ENCODE measurements around the gene EID2. TPM values are rescaled to one million over a fixed set of nuclear protein-coding genes. Genes with fewer than 3 reads are reported as not detected.
A peak's percentile ranks its signal among the peaks of the same experiment; 100 is the strongest.

EID2 gene, protein sequence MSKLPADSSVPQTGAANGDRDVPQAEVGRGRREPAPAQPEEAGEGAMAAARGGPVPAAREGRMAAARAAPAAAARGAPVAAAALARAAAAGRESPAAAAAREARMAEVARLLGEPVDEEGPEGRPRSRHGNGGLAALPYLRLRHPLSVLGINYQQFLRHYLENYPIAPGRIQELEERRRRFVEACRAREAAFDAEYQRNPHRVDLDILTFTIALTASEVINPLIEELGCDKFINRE
- 5.1 and 6.1 TPM in 2 replicates for total RNA-seq (2012; rRNA removed)

DNA sequence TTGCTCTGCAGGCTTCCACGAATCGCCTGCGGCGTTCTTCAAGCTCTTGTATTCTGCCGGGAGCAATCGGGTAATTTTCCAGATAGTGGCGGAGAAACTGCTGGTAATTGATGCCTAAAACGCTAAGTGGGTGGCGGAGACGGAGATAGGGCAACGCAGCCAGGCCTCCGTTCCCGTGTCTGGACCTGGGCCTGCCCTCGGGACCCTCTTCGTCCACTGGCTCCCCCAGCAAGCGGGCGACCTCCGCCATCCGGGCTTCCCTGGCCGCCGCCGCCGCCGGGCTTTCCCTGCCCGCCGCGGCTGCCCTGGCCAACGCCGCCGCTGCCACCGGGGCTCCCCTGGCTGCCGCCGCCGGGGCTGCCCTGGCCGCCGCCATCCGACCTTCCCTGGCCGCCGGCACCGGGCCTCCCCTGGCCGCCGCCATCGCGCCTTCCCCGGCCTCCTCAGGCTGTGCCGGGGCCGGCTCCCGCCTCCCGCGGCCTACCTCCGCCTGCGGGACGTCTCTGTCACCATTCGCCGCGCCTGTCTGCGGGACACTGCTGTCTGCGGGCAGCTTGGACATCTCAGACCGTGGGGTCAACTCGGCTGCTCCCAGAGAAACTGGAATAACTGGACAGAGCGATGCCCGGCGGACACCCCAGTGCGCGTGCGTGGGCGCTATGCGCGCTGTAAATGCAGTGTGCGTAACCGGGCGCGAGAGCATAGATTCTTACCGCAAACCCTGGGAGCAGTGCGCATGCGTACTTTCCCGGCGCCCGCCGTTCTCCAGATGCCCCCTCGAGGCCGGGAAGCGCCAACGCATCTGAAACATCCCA lies at the start of gene EID2:
EID2 (minus strand) TSS at position 644 of the 815 bp plus-strand sequence; CDS start at position 562, 82 bp downstream.
- Histone ChIP-seq H3K4me2 (ENCODE audit: low read length) (peak within 1 kb of the TSS; percentile 87), H3K36me3 (ENCODE audit: insufficient read depth, low read length) (no peaks in the 10 kb centered on the region), H3K4me1 (ENCODE audit: control insufficient read depth, insufficient read depth, low read length) (peaks cover 18% of the 10 kb centered on the region), H3K27me3 (ENCODE audit: control insufficient read depth, insufficient read depth, low read length) (peaks cover 12% of the 10 kb centered on the region), H3K4me3 (ENCODE audit: low read length) (peak within 1 kb of the TSS; percentile 95), H3K9me3 (replicated peaks; ENCODE audit: low read length) (no peaks in the 10 kb centered on the region), H3K9ac (ENCODE audit: low read depth, low read length) (peak within 1 kb of the TSS; percentile 96)

DNA sequence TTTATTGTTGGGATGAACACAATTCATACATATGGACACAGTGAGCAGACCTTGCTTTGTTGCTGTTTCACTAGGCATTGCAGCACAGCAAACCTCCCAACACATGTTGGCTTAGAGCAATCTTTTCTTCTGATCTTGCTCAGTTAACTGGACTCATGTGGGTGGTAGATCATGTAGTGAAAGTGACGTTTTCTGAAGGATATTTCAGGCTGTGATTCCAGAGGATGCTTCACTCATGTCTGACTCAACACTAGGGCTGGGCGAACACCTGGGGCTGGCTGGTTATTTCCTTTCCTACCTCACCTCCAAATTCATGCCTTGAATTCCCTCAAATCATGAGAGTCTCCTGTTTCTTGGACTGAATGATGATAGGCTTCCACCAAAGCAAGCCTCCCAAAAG lies 48.1 kb upstream of the EID2 start:
- no peaks in the 10 kb centered on the region for H3K36me3 ChIP-seq (ENCODE audit: insufficient read depth, low read length)
- H3K4me1 ChIP-seq (ENCODE audit: control insufficient read depth, insufficient read depth, low read length): no peaks in the 10 kb centered on the region
- H3K4me3 ChIP-seq (ENCODE audit: low read length): no peak overlapping the region
- no peak overlapping the region for H3K9ac ChIP-seq (ENCODE audit: low read depth, low read length)
- no peak overlapping the region for H3K4me2 ChIP-seq (ENCODE audit: low read length)
- H3K27me3 ChIP-seq (ENCODE audit: control insufficient read depth, insufficient read depth, low read length): no peaks in the 10 kb centered on the region
- no peaks in the 10 kb centered on the region for H3K9me3 ChIP-seq (replicated peaks; ENCODE audit: low read length)

GRCh38 chr19:39587496-39587895 lies 47.5 kb upstream of the EID2 start:
- no peaks in the 10 kb centered on the region for H3K9me3 ChIP-seq (replicated peaks; ENCODE audit: low read length)
- no peak overlapping the region for H3K4me2 ChIP-seq (ENCODE audit: low read length)
- H3K4me3 ChIP-seq (ENCODE audit: low read length): no peak overlapping the region
- no peaks in the 10 kb centered on the region for H3K4me1 ChIP-seq (ENCODE audit: control insufficient read depth, insufficient read depth, low read length)
- no peaks in the 10 kb centered on the region for H3K36me3 ChIP-seq (ENCODE audit: insufficient read depth, low read length)
- H3K9ac ChIP-seq (ENCODE audit: low read depth, low read length): no peak overlapping the region
- H3K27me3 ChIP-seq (ENCODE audit: control insufficient read depth, insufficient read depth, low read length): no peaks in the 10 kb centered on the region

- no peak overlapping the region for H3K4me2 ChIP-seq (ENCODE audit: low read length)
- H3K27me3 ChIP-seq (ENCODE audit: control insufficient read depth, insufficient read depth, low read length): no peaks in the 10 kb centered on the region
- H3K4me1 ChIP-seq (ENCODE audit: control insufficient read depth, insufficient read depth, low read length): no peaks in the 10 kb centered on the region
- H3K9me3 ChIP-seq (replicated peaks; ENCODE audit: low read length): no peaks in the 10 kb centered on the region
- H3K4me3 ChIP-seq (ENCODE audit: low read length): no peak overlapping the region
- no peaks in the 10 kb centered on the region for H3K36me3 ChIP-seq (ENCODE audit: insufficient read depth, low read length)
- H3K9ac ChIP-seq (ENCODE audit: low read depth, low read length): no peak overlapping the region
Measured at GRCh38 chr19:39582891-39583625, 43.1 kb upstream of the EID2 start.

DNA sequence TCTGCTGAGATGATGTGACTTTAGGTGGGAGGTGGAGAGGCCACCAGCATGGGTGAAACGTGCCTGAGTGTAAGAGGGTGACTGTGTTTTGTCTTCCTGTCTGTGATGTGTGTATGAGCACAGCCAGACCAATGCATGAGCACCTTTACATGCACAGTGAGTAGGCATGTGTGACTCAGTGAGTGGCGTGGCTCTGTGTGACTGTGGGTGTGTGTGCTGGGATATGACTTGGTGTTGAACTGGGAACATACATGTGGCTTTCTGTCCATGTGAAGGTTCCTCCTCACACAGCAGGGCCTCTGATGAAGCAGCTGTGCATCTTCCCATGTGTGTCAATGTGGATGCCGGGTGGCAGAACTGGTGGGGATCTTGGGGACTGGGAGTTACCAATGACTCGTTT lies 42.5 kb upstream of the EID2 start:
- no peaks in the 10 kb centered on the region for H3K4me1 ChIP-seq (ENCODE audit: control insufficient read depth, insufficient read depth, low read length)
- no peaks in the 10 kb centered on the region for H3K27me3 ChIP-seq (ENCODE audit: control insufficient read depth, insufficient read depth, low read length)
- H3K9me3 ChIP-seq (replicated peaks; ENCODE audit: low read length): no peaks in the 10 kb centered on the region
- no peaks in the 10 kb centered on the region for H3K36me3 ChIP-seq (ENCODE audit: insufficient read depth, low read length)
- no peak overlapping the region for H3K9ac ChIP-seq (ENCODE audit: low read depth, low read length)
- H3K4me3 ChIP-seq (ENCODE audit: low read length): no peak overlapping the region
- no peak overlapping the region for H3K4me2 ChIP-seq (ENCODE audit: low read length)

DNA sequence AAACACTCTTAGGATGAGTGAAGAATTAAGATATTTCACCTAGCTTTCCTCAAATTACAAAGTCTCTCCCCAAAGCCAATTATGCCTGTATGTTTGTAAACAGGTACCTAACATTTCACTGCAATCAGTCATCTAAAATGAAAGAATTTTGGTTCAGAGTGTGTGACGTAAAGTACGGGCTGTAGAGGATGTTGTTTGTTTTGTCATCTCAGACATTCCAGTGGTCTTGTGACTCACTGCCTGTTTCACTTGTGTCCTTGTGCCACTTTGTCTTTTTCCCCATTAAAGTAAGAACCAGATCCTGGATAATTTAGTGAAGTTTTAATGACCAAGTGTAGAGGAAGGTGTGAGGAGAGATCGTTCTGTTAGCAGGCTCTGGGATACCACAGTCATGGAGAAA lies 28.6 kb upstream of the EID2 start:
- Histone ChIP-seq H3K4me1 (ENCODE audit: control insufficient read depth, insufficient read depth, low read length) (no peaks in the 10 kb centered on the region), H3K4me3 (ENCODE audit: low read length) (no peak overlapping the region), H3K9ac (ENCODE audit: low read depth, low read length) (no peak overlapping the region), H3K4me2 (ENCODE audit: low read length) (no peak overlapping the region), H3K27me3 (ENCODE audit: control insufficient read depth, insufficient read depth, low read length) (peaks cover 18% of the 10 kb centered on the region), H3K9me3 (replicated peaks; ENCODE audit: low read length) (no peaks in the 10 kb centered on the region), H3K36me3 (ENCODE audit: insufficient read depth, low read length) (no peaks in the 10 kb centered on the region)

DNA sequence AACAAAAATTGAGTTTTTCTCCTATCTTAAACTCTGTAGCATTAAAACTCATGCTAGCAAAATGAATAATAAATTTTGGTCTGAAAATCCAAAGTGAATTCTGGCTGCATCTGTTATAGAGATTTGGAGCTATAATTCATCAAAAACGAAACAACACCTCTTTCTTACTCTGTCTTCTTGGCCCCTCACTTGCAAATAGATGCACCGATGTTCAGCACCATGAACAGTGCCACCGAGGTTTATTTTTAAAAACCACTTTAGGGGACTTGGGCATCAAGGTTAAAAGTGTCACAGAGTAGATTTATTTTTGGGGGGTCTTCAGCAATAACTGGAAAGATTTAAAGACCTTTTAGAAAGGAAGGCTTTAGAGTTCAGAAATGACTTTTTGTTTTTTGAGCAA lies 26.1 kb upstream of the EID2 start:
- Histone ChIP-seq H3K4me1 (ENCODE audit: control insufficient read depth, insufficient read depth, low read length) (no peaks in the 10 kb centered on the region), H3K27me3 (ENCODE audit: control insufficient read depth, insufficient read depth, low read length) (peaks cover 20% of the 10 kb centered on the region), H3K36me3 (ENCODE audit: insufficient read depth, low read length) (no peaks in the 10 kb centered on the region), H3K4me3 (ENCODE audit: low read length) (no peak overlapping the region), H3K9ac (ENCODE audit: low read depth, low read length) (no peak overlapping the region), H3K9me3 (replicated peaks; ENCODE audit: low read length) (no peaks in the 10 kb centered on the region), H3K4me2 (ENCODE audit: low read length) (no peak overlapping the region)

DNA sequence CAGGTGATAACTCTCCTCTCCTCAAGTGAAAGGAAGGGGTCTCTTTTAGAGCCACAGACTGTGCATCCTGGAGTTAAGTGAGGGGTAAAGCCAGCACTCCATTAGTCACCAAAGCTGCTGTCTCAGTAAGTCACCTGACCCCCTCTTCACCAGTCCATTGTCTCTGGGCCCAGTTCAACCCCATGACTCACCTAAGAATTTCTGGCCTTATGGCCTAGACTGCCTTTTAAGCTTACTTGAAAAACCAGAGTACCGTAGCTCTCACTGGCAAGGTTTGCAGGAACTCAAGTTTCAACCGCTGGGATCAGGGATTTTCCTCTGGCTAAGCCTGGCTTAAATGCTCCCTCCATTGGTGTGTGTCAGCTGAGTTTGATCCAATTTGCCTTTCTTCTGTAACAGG lies 23.4 kb upstream of the EID2 start:
- Histone ChIP-seq H3K27me3 (ENCODE audit: control insufficient read depth, insufficient read depth, low read length) (peaks cover 13% of the 10 kb centered on the region), H3K4me2 (ENCODE audit: low read length) (no peak overlapping the region), H3K4me3 (ENCODE audit: low read length) (no peak overlapping the region), H3K36me3 (ENCODE audit: insufficient read depth, low read length) (no peaks in the 10 kb centered on the region), H3K9me3 (replicated peaks; ENCODE audit: low read length) (no peaks in the 10 kb centered on the region), H3K9ac (ENCODE audit: low read depth, low read length) (no peak overlapping the region), H3K4me1 (ENCODE audit: control insufficient read depth, insufficient read depth, low read length) (no peaks in the 10 kb centered on the region)

DNA sequence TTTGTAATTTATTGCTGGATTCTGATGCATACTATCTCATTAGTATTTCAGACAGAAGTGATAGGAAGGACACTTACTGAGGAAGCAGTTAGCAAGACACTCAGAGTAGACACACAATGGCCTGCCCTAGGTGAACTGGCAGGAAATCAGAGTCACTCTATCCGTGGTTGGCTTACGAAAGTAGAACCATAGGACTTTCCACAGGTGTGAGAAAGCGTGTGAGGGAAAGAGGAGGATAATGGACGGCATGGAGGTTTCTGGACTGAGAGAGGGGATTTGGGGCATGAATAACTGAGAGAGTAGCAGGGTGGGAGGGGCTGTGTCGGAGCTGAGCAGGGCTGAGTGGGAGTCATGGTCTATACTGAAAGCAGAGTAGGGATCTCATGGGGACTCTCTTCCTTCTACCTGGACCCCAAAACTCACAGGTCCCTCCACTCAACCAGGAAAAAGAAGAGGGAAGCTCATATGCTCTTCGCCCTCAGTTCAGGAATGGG lies 18.7 kb upstream of the EID2 start:
- Histone ChIP-seq H3K9me3 (replicated peaks; ENCODE audit: low read length) (no peaks in the 10 kb centered on the region), H3K36me3 (ENCODE audit: insufficient read depth, low read length) (no peaks in the 10 kb centered on the region), H3K4me2 (ENCODE audit: low read length) (no peak overlapping the region), H3K4me3 (ENCODE audit: low read length) (no peak overlapping the region), H3K27me3 (ENCODE audit: control insufficient read depth, insufficient read depth, low read length) (peaks cover 23% of the 10 kb centered on the region), H3K9ac (ENCODE audit: low read depth, low read length) (no peak overlapping the region), H3K4me1 (ENCODE audit: control insufficient read depth, insufficient read depth, low read length) (no peaks in the 10 kb centered on the region)

- Histone ChIP-seq H3K36me3 (ENCODE audit: insufficient read depth, low read length) (no peaks in the 10 kb centered on the region), H3K27me3 (ENCODE audit: control insufficient read depth, insufficient read depth, low read length) (peaks cover 29% of the 10 kb centered on the region), H3K4me2 (ENCODE audit: low read length) (no peak overlapping the region), H3K4me3 (ENCODE audit: low read length) (no peak overlapping the region), H3K9ac (ENCODE audit: low read depth, low read length) (no peak overlapping the region), H3K9me3 (replicated peaks; ENCODE audit: low read length) (no peaks in the 10 kb centered on the region), H3K4me1 (ENCODE audit: control insufficient read depth, insufficient read depth, low read length) (no peaks in the 10 kb centered on the region)
Measured at GRCh38 chr19:39557811-39558623, 18.1 kb upstream of the EID2 start.

GRCh38 chr19:39555883-39556282 lies 15.9 kb upstream of the EID2 start:
- H3K4me2 ChIP-seq (ENCODE audit: low read length): no peak overlapping the region
- H3K4me1 ChIP-seq (ENCODE audit: control insufficient read depth, insufficient read depth, low read length): no peaks in the 10 kb centered on the region
- peaks cover 24% of the 10 kb centered on the region for H3K27me3 ChIP-seq (ENCODE audit: control insufficient read depth, insufficient read depth, low read length)
- no peak overlapping the region for H3K9ac ChIP-seq (ENCODE audit: low read depth, low read length)
- H3K36me3 ChIP-seq (ENCODE audit: insufficient read depth, low read length): no peaks in the 10 kb centered on the region
- no peaks in the 10 kb centered on the region for H3K9me3 ChIP-seq (replicated peaks; ENCODE audit: low read length)
- no peak overlapping the region for H3K4me3 ChIP-seq (ENCODE audit: low read length)
